ENCODE results near the gene PTPRG.

The PTPRG gene

GRCh38 chr3:61862614-61863289 lies 301.4 kb downstream of the PTPRG start:
- no peak for DNase-seq
- no peak for TF ChIP-seq GATA1 (IDR thresholded peaks at IDR 0.05; ENCODE audit: low read depth, low read length)
- TF ChIP-seq POLR2A (IDR thresholded peaks at IDR 0.05; ENCODE audit: low read length): no peak

GRCh38 chr3:61863579-61863978 lies 302.2 kb downstream of the PTPRG start:
- TF ChIP-seq POLR2A (IDR thresholded peaks at IDR 0.05; ENCODE audit: low read length) (no peak), GATA1 (IDR thresholded peaks at IDR 0.05; ENCODE audit: low read depth, low read length) (no peak)
- DNase-seq: no peak

GRCh38 chr3:61864886-61865285 lies 303.5 kb downstream of the PTPRG start:
- DNase-seq: no peak
- TF ChIP-seq POLR2A (IDR thresholded peaks at IDR 0.05; ENCODE audit: low read length): no peak
- no peak for TF ChIP-seq GATA1 (IDR thresholded peaks at IDR 0.05; ENCODE audit: low read depth, low read length)

- no peak for DNase-seq
- TF ChIP-seq POLR2A (IDR thresholded peaks at IDR 0.05; ENCODE audit: low read length) (no peak), GATA1 (IDR thresholded peaks at IDR 0.05; ENCODE audit: low read depth, low read length) (no peak)
These were observed 304.2 kb downstream of the PTPRG start for GRCh38 chr3:61865466-61866152.

GRCh38 chr3:61866153-61866542 lies 304.8 kb downstream of the PTPRG start:
- TF ChIP-seq POLR2A (IDR thresholded peaks at IDR 0.05; ENCODE audit: low read length) (no peak), GATA1 (IDR thresholded peaks at IDR 0.05; ENCODE audit: low read depth, low read length) (no peak)

GRCh38 chr3:61866961-61867461 lies 305.6 kb downstream of the PTPRG start:
- no peak for DNase-seq
- TF ChIP-seq GATA1 (IDR thresholded peaks at IDR 0.05; ENCODE audit: low read depth, low read length) (no peak), POLR2A (IDR thresholded peaks at IDR 0.05; ENCODE audit: low read length) (no peak)

More at GRCh38 chr3:61866153-61866542, 304.8 kb downstream of the PTPRG start:
- no peak for DNase-seq

GRCh38 chr3:61868499-61868898 lies 307.1 kb downstream of the PTPRG start:
- no peak for TF ChIP-seq GATA1 (IDR thresholded peaks at IDR 0.05; ENCODE audit: low read depth, low read length)
- TF ChIP-seq POLR2A (IDR thresholded peaks at IDR 0.05; ENCODE audit: low read length): no peak
- no peak for DNase-seq

- no peak for TF ChIP-seq GATA1 (IDR thresholded peaks at IDR 0.05; ENCODE audit: low read depth, low read length)
- TF ChIP-seq POLR2A (IDR thresholded peaks at IDR 0.05; ENCODE audit: low read length): no peak
- no peak for DNase-seq
These were observed 308.0 kb downstream of the PTPRG start for GRCh38 chr3:61869371-61869770.

- DNase-seq: no peak
- TF ChIP-seq GATA1 (IDR thresholded peaks at IDR 0.05; ENCODE audit: low read depth, low read length): no peak
- no peak for TF ChIP-seq POLR2A (IDR thresholded peaks at IDR 0.05; ENCODE audit: low read length)
These were observed 310.3 kb downstream of the PTPRG start for GRCh38 chr3:61871644-61872043.

GRCh38 chr3:61872077-61872706 lies 310.8 kb downstream of the PTPRG start:
- no peak for DNase-seq
- TF ChIP-seq POLR2A (IDR thresholded peaks at IDR 0.05; ENCODE audit: low read length): no peak
- no peak for TF ChIP-seq GATA1 (IDR thresholded peaks at IDR 0.05; ENCODE audit: low read depth, low read length)

- DNase-seq: no peak
- no peak for TF ChIP-seq POLR2A (IDR thresholded peaks at IDR 0.05; ENCODE audit: low read length)
These were observed 313.9 kb downstream of the PTPRG start for GRCh38 chr3:61875046-61875844.

- no peak for DNase-seq
- no peak for TF ChIP-seq POLR2A (IDR thresholded peaks at IDR 0.05; ENCODE audit: low read length)
- no peak for TF ChIP-seq GATA1 (IDR thresholded peaks at IDR 0.05; ENCODE audit: low read depth, low read length)
These were observed 314.8 kb downstream of the PTPRG start for GRCh38 chr3:61875976-61876671.

GRCh38 chr3:61876797-61877196 lies 315.4 kb downstream of the PTPRG start:
- no peak for DNase-seq
- TF ChIP-seq POLR2A (IDR thresholded peaks at IDR 0.05; ENCODE audit: low read length) (no peak), GATA1 (IDR thresholded peaks at IDR 0.05; ENCODE audit: low read depth, low read length) (no peak)
